SIG-M5 treated with dmso at 0.1 percent for 504 hours (cell line): ENCODE results near the gene SUCLA2.
"Not testable (repeated sequence)": the region's sequence is repeated elsewhere in the genome, so short reads cannot be mapped to it uniquely, and the experiment has no call there.

Experiments
- DNase-seq: peaks from one replicate; lab custom pipeline; 2025; ENCODE audit not compliant: unreplicated experiment; lab: John Stamatoyannopoulos, UW

Gene SUCLA2

DNA sequence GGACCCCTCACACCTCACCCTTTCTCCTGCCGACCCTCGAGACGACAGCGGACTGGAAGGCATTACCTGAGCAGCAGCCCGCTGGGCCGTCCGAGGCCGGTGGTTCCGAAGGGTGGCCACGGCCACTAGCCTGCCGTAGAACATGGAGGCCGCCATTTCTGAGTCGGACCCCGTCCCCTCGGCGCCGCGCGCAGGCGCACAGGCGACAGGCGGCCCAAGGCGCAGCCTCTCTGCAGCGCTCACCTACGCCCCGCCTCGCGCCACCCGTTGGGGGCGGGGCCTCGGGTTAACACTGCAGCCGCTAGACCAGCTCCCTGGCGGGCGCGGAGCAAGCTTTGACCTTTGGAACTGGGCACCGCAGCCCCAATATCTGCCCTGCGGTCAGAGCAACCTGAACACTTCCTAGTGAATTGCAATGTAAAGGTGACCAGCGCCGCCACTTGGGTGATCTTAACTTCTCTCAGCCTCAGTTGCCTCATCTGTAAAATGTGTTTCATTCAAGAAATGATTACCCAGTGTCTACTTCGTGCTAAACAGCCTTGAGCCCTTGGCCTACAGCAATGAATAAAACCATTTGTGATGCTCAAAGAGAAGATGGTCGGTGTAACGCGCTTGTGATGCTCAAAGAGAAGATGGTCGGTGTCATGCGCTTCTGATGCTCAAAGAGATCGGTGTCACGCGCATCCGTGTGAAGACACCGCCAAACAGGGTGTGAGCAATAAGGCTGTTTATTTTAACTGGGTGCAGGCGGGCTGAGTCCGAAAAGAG is at the start of gene SUCLA2:
Gene SUCLA2 (minus strand): TSS at position 160 of the 768 bp plus-strand sequence. CDS start 4 bp downstream, at position 156.
- DNase-seq = peak; percentile 81

DNA sequence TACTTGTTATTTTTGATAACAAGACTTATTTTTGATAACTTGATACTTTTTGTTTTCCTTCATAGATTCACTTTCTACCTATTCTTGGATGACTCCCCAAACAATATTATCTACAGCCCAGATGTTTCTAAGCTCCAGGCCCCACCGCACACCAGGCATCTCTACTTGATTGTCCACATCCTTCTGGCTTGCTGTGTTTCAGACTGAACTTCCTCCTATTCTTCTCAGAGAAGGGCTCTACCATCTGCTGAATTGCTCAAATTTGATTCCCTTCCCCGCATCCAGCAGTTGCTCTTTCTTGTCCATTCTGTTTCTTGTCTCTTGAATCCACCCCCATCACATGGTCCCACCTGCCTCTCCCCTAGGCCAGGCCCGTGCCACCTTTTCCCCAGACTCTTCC is 49.5 kb upstream of the SUCLA2 start:
- DNase-seq = no peak

- no peak for DNase-seq
Observed at GRCh38 chr13:48043789-48044503, 42.9 kb upstream of the SUCLA2 start.

DNA sequence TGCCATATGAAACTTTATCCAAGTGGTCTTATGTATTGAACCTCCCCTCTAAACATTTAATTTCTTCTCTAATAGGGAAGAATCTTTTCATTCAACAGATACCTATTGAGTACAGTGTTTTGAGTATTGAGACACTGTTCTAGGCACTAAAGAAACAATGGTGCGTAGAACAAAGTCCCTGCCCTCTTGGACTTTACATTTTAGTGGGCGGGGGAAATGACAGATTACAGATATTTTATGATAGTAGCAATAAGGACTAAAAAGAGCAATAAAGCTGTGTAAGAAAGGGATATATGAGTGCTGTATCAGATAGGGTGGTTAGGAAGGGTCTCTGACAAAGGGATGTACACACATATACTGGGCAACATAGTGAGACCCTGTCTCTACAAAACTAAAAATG is 41.8 kb upstream of the SUCLA2 start:
- DNase-seq = no peak

DNA sequence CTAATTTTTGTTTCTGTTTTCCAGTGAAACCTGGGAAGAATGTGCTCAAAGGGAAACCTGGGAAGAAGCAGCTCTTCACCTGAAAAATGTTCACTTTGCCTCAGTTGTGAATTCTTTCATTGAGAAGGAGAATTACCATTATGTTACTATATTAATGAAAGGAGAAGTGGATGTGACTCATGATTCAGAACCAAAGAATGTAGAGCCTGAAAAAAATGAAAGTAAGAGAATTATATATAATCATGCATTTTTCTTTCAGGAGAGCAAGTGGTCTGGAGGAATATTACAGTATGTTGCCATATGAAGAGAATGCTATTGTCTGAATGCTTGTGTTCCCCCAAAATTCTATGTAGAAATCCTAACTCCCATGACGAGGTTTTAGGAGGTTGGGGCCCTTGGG is 39.8 kb upstream of the SUCLA2 start:
- no peak for DNase-seq

DNA sequence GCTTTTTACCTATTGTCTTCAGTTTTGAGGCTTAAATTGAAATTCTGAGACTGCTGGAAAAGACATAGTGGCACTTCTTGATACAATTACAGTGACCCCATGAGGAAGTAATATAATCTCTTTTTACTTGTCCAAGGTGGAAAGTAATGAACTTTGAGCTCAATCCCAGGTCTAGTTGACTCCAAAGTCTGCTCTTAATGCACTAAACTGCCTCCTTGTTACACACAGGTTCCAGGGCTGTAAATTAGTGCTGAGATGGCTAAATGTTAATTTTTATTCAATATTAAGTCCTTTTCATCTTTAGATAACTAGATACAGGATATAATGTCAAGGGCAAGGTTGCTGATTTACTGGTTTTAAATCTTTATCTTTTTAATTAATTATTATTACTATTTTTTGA is 39.0 kb upstream of the SUCLA2 start:
- no peak for DNase-seq

- DNase-seq = no peak
Observed at GRCh38 chr13:48038761-48039160, 37.7 kb upstream of the SUCLA2 start.

- DNase-seq = peak; percentile 95
Observed at GRCh38 chr13:48037346-48038173, 36.5 kb upstream of the SUCLA2 start, which contains the start of gene NUDT15. TSS of gene NUDT15 (plus strand) at chr13:48037726. CDS start at chr13:48037747, 21 bp downstream.

DNA sequence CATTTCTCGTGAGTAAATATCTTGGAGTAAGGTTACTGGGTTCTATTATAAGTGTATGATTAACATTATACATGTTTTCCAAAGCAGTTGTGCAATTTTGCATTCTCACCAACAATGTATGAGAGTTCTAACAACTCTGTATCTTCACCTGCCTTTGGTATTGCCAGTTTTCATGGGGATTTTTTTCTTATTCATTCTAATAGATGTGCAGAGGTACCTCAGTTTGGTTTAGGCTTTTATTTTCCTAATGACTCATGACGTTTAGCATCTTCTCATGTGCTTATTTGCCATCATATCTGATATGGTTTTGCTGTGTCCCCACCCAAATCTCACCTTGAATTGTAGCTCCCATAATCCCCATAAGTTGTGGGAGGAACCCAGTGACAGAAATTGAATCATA is 28.8 kb upstream of the SUCLA2 start:
- DNase-seq = no peak

DNA sequence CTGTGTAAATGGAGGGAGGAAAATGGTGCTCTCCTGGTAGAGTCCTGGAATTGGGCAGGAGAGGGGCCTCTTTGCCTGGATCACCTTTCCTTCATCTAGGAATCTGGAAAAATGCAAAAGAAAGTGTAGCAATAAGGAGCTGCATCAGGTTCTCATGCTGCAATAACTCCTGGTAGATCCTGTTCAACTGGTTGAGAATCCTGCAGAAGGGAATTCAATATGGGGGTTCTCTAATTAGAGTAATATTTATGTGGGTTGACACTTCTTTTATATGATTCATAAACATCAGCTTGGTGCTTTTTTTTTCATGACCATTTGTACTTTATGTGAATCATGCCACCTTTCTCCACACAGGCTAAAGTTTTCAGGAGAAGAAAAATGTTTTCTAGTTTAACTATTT is 27.0 kb upstream of the SUCLA2 start:
- no peak for DNase-seq

GRCh38 chr13:48019796-48020195 is 18.7 kb upstream of the SUCLA2 start:
- no peak for DNase-seq

- DNase-seq = no peak
Observed at GRCh38 chr13:48018637-48019036, 17.6 kb upstream of the SUCLA2 start.

GRCh38 chr13:48014359-48014758 is 13.3 kb upstream of the SUCLA2 start:
- no peak for DNase-seq

- DNase-seq = no peak
Observed at GRCh38 chr13:48012668-48013067, 11.6 kb upstream of the SUCLA2 start.

GRCh38 chr13:48010698-48011097 is 9.6 kb upstream of the SUCLA2 start:
- DNase-seq = no peak

GRCh38 chr13:48009284-48009683 is 8.2 kb upstream of the SUCLA2 start:
- DNase-seq = peak; percentile 79

DNA sequence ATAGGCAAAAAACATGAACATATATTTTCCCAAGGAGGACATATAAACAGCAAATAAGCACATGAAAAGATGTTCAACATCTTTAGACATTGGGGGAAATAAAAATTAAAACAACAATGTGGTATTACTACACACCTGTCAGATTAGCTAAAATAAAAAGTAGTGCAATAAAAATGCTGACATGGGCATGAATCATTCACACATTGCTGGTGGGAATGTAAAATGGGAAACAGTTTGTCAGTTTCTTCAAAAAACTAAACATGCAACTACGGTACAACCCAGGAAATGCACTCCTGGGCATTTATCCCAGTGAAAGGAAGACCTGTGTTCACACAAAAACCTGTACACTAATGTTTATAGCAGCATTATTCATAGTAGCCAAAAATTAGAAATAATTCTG is 5.3 kb upstream of the SUCLA2 start:
- no peak for DNase-seq

- peak; percentile 64 for DNase-seq
Observed at GRCh38 chr13:48004201-48004600, 3.1 kb upstream of the SUCLA2 start.

GRCh38 chr13:48001999-48002398 is 926 bp upstream of the SUCLA2 start:
- not testable (repeated sequence) for DNase-seq

DNA sequence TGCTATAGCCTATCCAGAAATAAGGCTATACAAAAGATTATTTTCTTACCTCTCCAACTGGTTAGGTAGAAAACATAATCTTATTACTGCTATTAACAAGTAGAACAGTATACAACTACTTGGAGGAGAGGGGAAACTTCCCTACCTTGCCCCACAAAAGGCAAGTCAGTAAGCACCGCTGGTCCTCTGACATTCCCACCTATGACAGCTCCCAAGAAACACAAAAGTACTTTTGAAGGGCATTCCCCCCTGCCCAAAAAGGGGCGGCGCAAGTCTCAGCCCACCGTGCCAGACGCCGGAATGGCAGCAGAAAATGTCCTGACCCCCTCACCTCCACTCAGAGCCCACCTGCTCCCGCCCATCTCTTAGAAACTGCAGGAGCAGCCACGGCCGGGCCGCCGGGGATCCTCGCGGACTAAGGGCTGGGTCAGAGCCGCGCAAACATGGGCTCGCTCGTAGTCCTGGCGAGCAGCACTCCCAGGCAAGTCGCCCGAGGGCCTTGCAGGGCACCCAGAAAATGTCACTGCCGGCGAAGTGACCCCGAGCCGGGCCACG is 437 bp downstream of the SUCLA2 start:
- DNase-seq = no peak

DNA sequence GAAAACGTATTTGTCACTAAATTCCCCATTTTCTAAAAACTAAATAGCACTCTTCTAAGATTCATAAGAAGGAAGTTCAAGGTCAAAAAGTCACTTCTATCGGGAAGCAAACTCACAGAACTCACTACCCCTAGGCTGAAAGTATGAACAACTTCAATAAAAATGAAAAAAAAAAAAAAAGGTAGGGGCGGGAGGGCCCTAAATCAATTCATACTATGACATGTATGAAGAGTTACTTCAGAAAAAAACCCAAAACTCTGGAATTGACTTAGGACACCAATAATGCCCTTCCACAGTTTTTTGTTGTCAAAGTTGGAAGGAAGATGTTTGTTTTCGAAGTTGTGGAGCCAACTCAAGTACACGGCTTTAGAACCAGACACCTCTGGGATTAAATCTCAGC is 1.1 kb downstream of the SUCLA2 start:
- DNase-seq = no peak
